Measurements from ENCODE around the gene NSRP1. TPM values are rescaled to one million over a fixed set of nuclear protein-coding genes. Genes with fewer than 3 reads are reported as not detected.

The NSRP1 gene
- total and polyA plus RNA-seq, 2 of the 8 experiments (the other 6 are each of a cell fraction or from before 2014, with no cell fraction given): 6.1 to 22.4 TPM

GRCh38 chr17:30173649-30174048 is 57.0 kb downstream of the NSRP1 start:
- no peak overlapping the region for H3K18ac ChIP-seq (ENCODE audit: extremely low read depth, low read length)
- H4K20me1 ChIP-seq (replicated peaks in 1 of 2; ENCODE audit: control insufficient read depth in 1 of 2, insufficient read depth in 2 of 2, low read length in 2 of 2): peaks cover 0 to 2% of the 10 kb centered on the region in 2 experiments
- H4K8ac ChIP-seq (ENCODE audit: extremely low read depth, insufficient read depth, low read length): no peak overlapping the region
- H2BK120ac ChIP-seq (replicated peaks; ENCODE audit: low read depth, low read length): no peak overlapping the region
- 100% methylated on average over 2 of the region's 2 CpGs; no CpG with 5 or more reads in 1 of the 2 experiments for WGBS, 2 experiments (ENCODE audit: extremely low coverage in 1 of 2, insufficient coverage in 1 of 2, insufficient read length in 1 of 2, insufficient replicate concordance in 2 of 2, low coverage in 1 of 2, low lambda C conversion rate in 2 of 2, missing lambda C conversion rate in 1 of 2)
- H3K27me3 ChIP-seq (replicated peaks in 1 of 4; ENCODE audit: control insufficient read depth in 3 of 4, extremely low read depth in 1 of 4, insufficient read depth in 3 of 4, low read length in 3 of 4): no peaks in the 10 kb centered on the region
- H4K91ac ChIP-seq (replicated peaks; ENCODE audit: insufficient read length, low read length): no peak overlapping the region
- no peak overlapping the region for H3K14ac ChIP-seq (ENCODE audit: insufficient read length)
- no peak overlapping the region for H2AK5ac ChIP-seq (ENCODE audit: low read depth, low read length)
- no peak for DNase-seq (ENCODE audit: low read depth in 1 of 2, low spot score in 2 of 2)
- no peak overlapping the region for H3K27ac ChIP-seq (ENCODE audit: low read depth, low read length)
- H3K23me2 ChIP-seq (ENCODE audit: low read depth, low read length): no peaks in the 10 kb centered on the region
- no peak overlapping the region for H2BK15ac ChIP-seq (ENCODE audit: low read length)
- ChIA-PET POLR2A (ENCODE audit: partially characterized antibody) (no interaction called here), CTCF (ENCODE audit: partially characterized antibody) (interaction anchor here (2.1 kb wide), 1 partner anchor 39 kb away, joined by 5 read pairs; no protein-coding TSS in a partner anchor)
- no peaks in the 10 kb centered on the region for H3K4me1 ChIP-seq (replicated peaks in 1 of 4; ENCODE audit: control insufficient read depth in 3 of 4, insufficient read depth in 4 of 4, low read length in 3 of 4)
- H2BK20ac ChIP-seq (ENCODE audit: low read length): no peak overlapping the region
- H3K79me2 ChIP-seq (ENCODE audit: control insufficient read depth in 1 of 2, insufficient read depth in 2 of 2, low read length in 2 of 2): no peaks in the 10 kb centered on the region
- H3K9ac ChIP-seq (replicated peaks in 1 of 4; ENCODE audit: extremely low read depth in 1 of 4, low read depth in 3 of 4, low read length in 3 of 4): no peak overlapping the region
- H3K9me3 ChIP-seq (ENCODE audit: insufficient read depth in 2 of 2, low read depth in 1 of 2, low read length in 1 of 2): no peaks in the 10 kb centered on the region
- no peak for FAIRE-seq
- no peak overlapping the region for H3K4me3 ChIP-seq (ENCODE audit: extremely low read depth in 1 of 4, insufficient read depth in 2 of 4, low read depth in 3 of 4, low read length in 4 of 4)
- peaks cover 0 to 33% (median 1%) of the 10 kb centered on the region in 4 experiments; a peak in 3 of 8 replicates for H3K36me3 ChIP-seq (ENCODE audit: control insufficient read depth in 2 of 4, insufficient read depth in 4 of 4, low read length in 3 of 4)
- H4K5ac ChIP-seq (ENCODE audit: insufficient read length, low read depth, low read length): no peak overlapping the region
- no peak overlapping the region for H2BK12ac ChIP-seq (ENCODE audit: low read depth, low read length)
- H3K4ac ChIP-seq (replicated peaks; ENCODE audit: insufficient read length, low read depth, low read length): no peak overlapping the region
- no peaks in the 10 kb centered on the region for H3K79me1 ChIP-seq (ENCODE audit: low read depth, low read length)
- H2AFZ ChIP-seq (ENCODE audit: low read length): no peak overlapping the region
- no peak overlapping the region for H3K23ac ChIP-seq (ENCODE audit: insufficient read length)
- no peak overlapping the region for H3K4me2 ChIP-seq (ENCODE audit: insufficient read depth in 1 of 2, low read depth in 2 of 2, low read length in 2 of 2)
- TF ChIP-seq KDM5A (IDR thresholded peaks at IDR 0.05; ENCODE audit: low read length) (no peak), ATF2 (IDR thresholded peaks at IDR 0.05; ENCODE audit: low read length) (no peak), SIX5 (IDR thresholded peaks at IDR 0.05; ENCODE audit: low read depth, low read length) (no peak), TCF12 (IDR thresholded peaks at IDR 0.05; ENCODE audit: low read depth, low read length) (no peak), SIN3A (conservative IDR thresholded peaks at IDR 0.05 in 1 of 2, IDR thresholded peaks at IDR 0.05 in 1 of 2; ENCODE audit: low read depth in 1 of 2, low read length in 2 of 2) (no peak), SRF (IDR thresholded peaks at IDR 0.05; ENCODE audit: low read depth, low read length) (no peak), CHD2 (IDR thresholded peaks at IDR 0.05; ENCODE audit: low read length) (no peak), GTF2F1 (IDR thresholded peaks at IDR 0.05; ENCODE audit: borderline replicate concordance, low read depth, low read length) (no peak)
- no peak overlapping the region for H2BK5ac ChIP-seq (ENCODE audit: low read depth, low read length)
- H3K56ac ChIP-seq (replicated peaks; ENCODE audit: insufficient read length, low read depth, low read length): no peak overlapping the region
